ENCODE measurements around the gene HNRNPUL1. TPM values are rescaled to one million over a fixed set of nuclear protein-coding genes. Genes with fewer than 3 reads are reported as not detected.
A peak's percentile ranks its signal among the peaks of the same experiment; 100 is the strongest.

HNRNPUL1 gene
- total and polyA plus RNA-seq, 9 of the 15 experiments (the other 6 are each of a cell fraction or from before 2014, with no cell fraction given): 7.3 to 211 (median 85.0) TPM

DNA sequence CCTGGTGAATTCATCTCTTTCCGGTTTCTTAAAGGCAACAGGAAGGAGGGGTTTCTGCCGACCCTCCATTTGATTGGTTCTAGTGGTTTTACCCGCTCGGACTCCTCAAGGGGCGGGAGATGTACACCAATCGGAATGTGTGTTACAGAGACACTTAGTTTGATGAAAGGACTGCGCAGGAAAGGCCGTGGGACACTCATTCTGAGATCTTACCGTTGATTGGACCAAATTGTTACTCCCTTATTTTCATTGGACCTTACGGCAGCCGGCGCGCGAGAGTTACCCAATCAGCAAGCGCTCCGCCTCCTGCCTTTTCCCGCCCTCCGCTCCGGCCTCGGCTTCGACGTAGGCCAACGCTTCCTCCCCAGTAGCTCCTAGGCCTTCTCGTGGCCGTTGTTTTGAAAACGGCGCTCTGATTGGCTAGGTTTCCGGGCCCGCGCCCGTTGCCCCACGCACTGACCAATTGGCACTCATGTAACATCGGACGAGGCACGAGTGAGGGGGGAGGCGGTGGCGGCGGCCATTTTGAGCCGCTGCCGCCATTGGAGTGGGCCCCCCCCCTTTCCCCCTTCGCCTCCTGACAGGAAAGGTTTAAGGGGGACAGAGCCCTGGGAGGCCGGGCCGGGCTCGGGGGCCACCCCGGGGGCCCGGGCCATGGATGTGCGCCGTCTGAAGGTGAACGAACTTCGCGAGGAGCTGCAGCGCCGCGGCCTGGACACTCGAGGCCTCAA lies at the start of gene HNRNPUL1 (continued):
- no peak for TF ChIP-seq ZNF785 (CRISPR knock-in tag; IDR thresholded peaks at IDR 0.05)
- no peak for TF ChIP-seq PHB (CRISPR knock-in tag; IDR thresholded peaks at IDR 0.05)
- TF ChIP-seq CCNT2 (IDR thresholded peaks at IDR 0.05; ENCODE audit: borderline replicate concordance, extremely low read depth, insufficient read length, low read depth, low read length): peak; percentile 45
- TF ChIP-seq, protein P1, sequence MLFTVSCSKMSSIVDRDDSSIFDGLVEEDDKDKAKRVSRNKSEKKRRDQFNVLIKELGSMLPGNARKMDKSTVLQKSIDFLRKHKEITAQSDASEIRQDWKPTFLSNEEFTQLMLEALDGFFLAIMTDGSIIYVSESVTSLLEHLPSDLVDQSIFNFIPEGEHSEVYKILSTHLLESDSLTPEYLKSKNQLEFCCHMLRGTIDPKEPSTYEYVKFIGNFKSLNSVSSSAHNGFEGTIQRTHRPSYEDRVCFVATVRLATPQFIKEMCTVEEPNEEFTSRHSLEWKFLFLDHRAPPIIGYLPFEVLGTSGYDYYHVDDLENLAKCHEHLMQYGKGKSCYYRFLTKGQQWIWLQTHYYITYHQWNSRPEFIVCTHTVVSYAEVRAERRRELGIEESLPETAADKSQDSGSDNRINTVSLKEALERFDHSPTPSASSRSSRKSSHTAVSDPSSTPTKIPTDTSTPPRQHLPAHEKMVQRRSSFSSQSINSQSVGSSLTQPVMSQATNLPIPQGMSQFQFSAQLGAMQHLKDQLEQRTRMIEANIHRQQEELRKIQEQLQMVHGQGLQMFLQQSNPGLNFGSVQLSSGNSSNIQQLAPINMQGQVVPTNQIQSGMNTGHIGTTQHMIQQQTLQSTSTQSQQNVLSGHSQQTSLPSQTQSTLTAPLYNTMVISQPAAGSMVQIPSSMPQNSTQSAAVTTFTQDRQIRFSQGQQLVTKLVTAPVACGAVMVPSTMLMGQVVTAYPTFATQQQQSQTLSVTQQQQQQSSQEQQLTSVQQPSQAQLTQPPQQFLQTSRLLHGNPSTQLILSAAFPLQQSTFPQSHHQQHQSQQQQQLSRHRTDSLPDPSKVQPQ (CRISPR knock-in tag; IDR thresholded peaks at IDR 0.05; ENCODE audit: borderline replicate concordance): no peak
- TF ChIP-seq RBM25 (IDR thresholded peaks at IDR 0.05; ENCODE audit: low read depth, low read length, severe bottlenecking): peak; percentile 98
- no peak for TF ChIP-seq NR2F6 (CRISPR knock-in tag; IDR thresholded peaks at IDR 0.05)
- TF ChIP-seq ETV5 (CRISPR knock-in tag; IDR thresholded peaks at IDR 0.05; ENCODE audit: low read depth): peak; percentile 52; the same call in 1 of the 2 replicates
- peak; percentile 85 for TF ChIP-seq RNF2 (IDR thresholded peaks at IDR 0.05)
- TF ChIP-seq ETV1 (tag; conservative IDR thresholded peaks at IDR 0.05; ENCODE audit: low read depth): peak; percentile 69
- no peak for TF ChIP-seq PHF8 (IDR thresholded peaks at IDR 0.05; ENCODE audit: borderline replicate concordance, low read length)
- TF ChIP-seq TBP (optimal IDR thresholded peaks at IDR 0.05; ENCODE audit: low read depth, low read length): peak; percentile 70
- TF ChIP-seq, protein P2, sequence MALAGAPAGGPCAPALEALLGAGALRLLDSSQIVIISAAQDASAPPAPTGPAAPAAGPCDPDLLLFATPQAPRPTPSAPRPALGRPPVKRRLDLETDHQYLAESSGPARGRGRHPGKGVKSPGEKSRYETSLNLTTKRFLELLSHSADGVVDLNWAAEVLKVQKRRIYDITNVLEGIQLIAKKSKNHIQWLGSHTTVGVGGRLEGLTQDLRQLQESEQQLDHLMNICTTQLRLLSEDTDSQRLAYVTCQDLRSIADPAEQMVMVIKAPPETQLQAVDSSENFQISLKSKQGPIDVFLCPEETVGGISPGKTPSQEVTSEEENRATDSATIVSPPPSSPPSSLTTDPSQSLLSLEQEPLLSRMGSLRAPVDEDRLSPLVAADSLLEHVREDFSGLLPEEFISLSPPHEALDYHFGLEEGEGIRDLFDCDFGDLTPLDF (CRISPR knock-in tag; IDR thresholded peaks at IDR 0.05): peak; percentile 98
- TF ChIP-seq HMG20B (CRISPR knock-in tag; IDR thresholded peaks at IDR 0.05): no peak
- no peak for TF ChIP-seq RBBP5 (IDR thresholded peaks at IDR 0.05; ENCODE audit: borderline replicate concordance, insufficient read depth, low read length, poor library complexity, severe bottlenecking)
- TF ChIP-seq POLR2H (tag; IDR thresholded peaks at IDR 0.05; ENCODE audit: low read depth): peak; percentile 66; the same call in 1 of the 2 replicates
- no peak for TF ChIP-seq STAG1 (CRISPR knock-in tag; IDR thresholded peaks at IDR 0.05; ENCODE audit: borderline replicate concordance)
- TF ChIP-seq DACH1 (IDR thresholded peaks at IDR 0.05; ENCODE audit: partially characterized antibody): no peak
- no peak for TF ChIP-seq RHOXF2B (CRISPR knock-in tag; conservative IDR thresholded peaks at IDR 0.05)
- no peak for TF ChIP-seq SIN3A (IDR thresholded peaks at IDR 0.05; ENCODE audit: borderline replicate concordance in 2 of 2, control insufficient read depth in 1 of 2, low read depth in 2 of 2, low read length in 2 of 2)
- TF ChIP-seq HOXB6 (CRISPR knock-in tag; IDR thresholded peaks at IDR 0.05; ENCODE audit: borderline replicate concordance): no peak
- peak; percentile 90 for TF ChIP-seq RBFOX2 (IDR thresholded peaks at IDR 0.05; ENCODE audit: low read depth, low read length)
- TF ChIP-seq POLR2A (conservative IDR thresholded peaks at IDR 0.05): peak; percentile 54
- no peak for TF ChIP-seq STAT5A (IDR thresholded peaks at IDR 0.05; ENCODE audit: borderline replicate concordance, low read length)

All from K562 (cell line).